Small intestine (tissue), 16 donors: ENCODE data around the gene ERVV-1. TPM values are rescaled to one million over a fixed set of nuclear protein-coding genes. Genes with fewer than 3 reads are reported as not detected.
"Not testable (repeated sequence)": the region's sequence is repeated elsewhere in the genome, so short reads cannot be mapped to it uniquely, and the experiment has no call there.

ENCODE experiments used
- DNase-seq, 2 donors: peaks; one replicate each; pipeline versions ENCODE4 v3.0.0 to v3.0.0-alpha.2; 2013
- FAIRE-seq: peaks from 2 replicates; lab custom pipeline; 2012; peaks lifted over from hg19 to GRCh38; lab: Jason Lieb, UNC
- H3K27ac ChIP-seq, 3 donors: one replicate each; pipeline ENCODE4 v1.5.1; 2013; ENCODE audit warnings: low read length in 2 of 3, mild to moderate bottlenecking in 2 of 3, control low read depth in 1 of 3, inconsistent platforms in 1 of 3, low read depth in 1 of 3, moderate library complexity in 1 of 3
- H3K27me3 ChIP-seq, 3 donors: one replicate each; pipeline ENCODE4 v1.6.1; 2013; ENCODE audit warnings: low read length in 3 of 3, inconsistent platforms in 1 of 3; ENCODE audit not compliant: control insufficient read depth in 3 of 3, insufficient read depth in 3 of 3
- H3K36me3 ChIP-seq, 3 donors: one replicate each; pipeline ENCODE4 v1.6.1; 2013; ENCODE audit warnings: low read length in 3 of 3, inconsistent platforms in 1 of 3, low read depth in 1 of 3, mild to moderate bottlenecking in 1 of 3, moderate library complexity in 1 of 3; ENCODE audit not compliant: control insufficient read depth in 3 of 3, insufficient read depth in 2 of 3
- H3K4me1 ChIP-seq, 3 donors: one replicate each; pipeline ENCODE4 v1.6.1; 2013; ENCODE audit warnings: low read length in 2 of 3, inconsistent platforms in 1 of 3, low read depth in 1 of 3, mild to moderate bottlenecking in 1 of 3, moderate library complexity in 1 of 3; ENCODE audit not compliant: control insufficient read depth in 3 of 3, insufficient read depth in 2 of 3
- H3K4me3 ChIP-seq, 3 donors: one replicate each; pipeline ENCODE4 v1.5.1; 2013; ENCODE audit warnings: low read length in 3 of 3, control low read depth in 1 of 3, inconsistent platforms in 1 of 3, low read depth in 1 of 3, mild to moderate bottlenecking in 1 of 3, moderate library complexity in 1 of 3
- H3K9me3 ChIP-seq, 2 donors: one replicate each; pipeline ENCODE4 v1.6.1; 2013; ENCODE audit warnings: low read depth in 1 of 2, low read length in 1 of 2; ENCODE audit not compliant: control insufficient read depth in 2 of 2, insufficient read depth in 1 of 2
- WGBS, 3 donors: extraction: QIAGEN DNeasy Blood & Tissue Kit; methylation state at CpG; one replicate each; pipeline ENCODE4 v1.1.7; 2013; 5-methylcytosine and 5-hydroxymethylcytosine counted together
- long read RNA-seq, 10 donors: transcript quantifications; one replicate each; lab custom pipeline, GENCODE V29; 2026
- polyA plus RNA-seq, 4 donors: library from polyadenylated mRNA; stranded (reverse) in 3 of 4; unstranded in 1 of 4; fragments of 200-250 nt in 3 of 4; fragments of 120-200 nt in 1 of 4; gene quantifications; one replicate each; pipeline versions ENCODE4 v1.2.1 to v1.2.3, GENCODE V29; 2013
- donor health status: healthy with polysubstance abuse.
- donor health status: control.
- donor health status: control.
- donor health status: Bipolar disorder and iron deficiency.
- donor health status: healthy.

ERVV-1 gene
- not detected for polyA plus RNA-seq
- long read RNA-seq, donor 1: 0 reads
- long read RNA-seq, donor 2: 0 reads
- long read RNA-seq, donor 3: 0 reads
- long read RNA-seq, donor 4: 0 reads
- long read RNA-seq, donor 5: 0 reads
- long read RNA-seq, donor 6: 0 reads
- long read RNA-seq, donor 7: 0 reads
- long read RNA-seq, donor 8: 0 reads
- long read RNA-seq, donor 9: 0 reads
- long read RNA-seq, donor 10: 0 reads

- Histone ChIP-seq H3K36me3 (no peaks in the 10 kb centered on the region), H3K27me3 (no peaks in the 10 kb centered on the region), H3K9me3 (peaks cover 0 to 26% of the 10 kb centered on the region in 2 donors), H3K27ac (no peak within 1 kb of the TSS), H3K4me3 (no peak within 1 kb of the TSS), H3K4me1 (no peaks in the 10 kb centered on the region)
- FAIRE-seq (no peak), DNase-seq (no peak)
- WGBS, 3 donors: 88 to 92% (median 90%) methylated on average over 7 of the region's 7 CpGs
These were observed at the start of gene ERVV-1 for GRCh38 chr19:53013621-53014020. Gene ERVV-1, plus strand, starts transcription at chr19:53013921. Its CDS starts 170 bp downstream, at chr19:53014091.

GRCh38 chr19:52967772-52968171 is 45.9 kb upstream of the ERVV-1 start:
- 93 to 96% (median 95%) methylated on average over 2 of the region's 2 CpGs for WGBS, 3 donors
- FAIRE-seq (no peak), DNase-seq (no peak)
- no peak overlapping the region for H3K4me3 ChIP-seq
- peaks cover 0 to 14% of the 10 kb centered on the region in 2 donors for H3K9me3 ChIP-seq
- peaks cover 0 to 1% (median 0%) of the 10 kb centered on the region in 3 donors for H3K4me1 ChIP-seq
- no peaks in the 10 kb centered on the region for H3K27me3 ChIP-seq
- peaks cover 0 to 2% (median 0%) of the 10 kb centered on the region in 3 donors for H3K36me3 ChIP-seq
- no peak overlapping the region for H3K27ac ChIP-seq

GRCh38 chr19:52981329-52981728 is 32.4 kb upstream of the ERVV-1 start:
- no peak for DNase-seq
- Histone ChIP-seq H3K4me1 (no peaks in the 10 kb centered on the region), H3K27me3 (no peaks in the 10 kb centered on the region), H3K36me3 (peaks cover 0 to 15% (median 0%) of the 10 kb centered on the region in 3 donors), H3K4me3 (no peak overlapping the region), H3K27ac (no peak overlapping the region), H3K9me3 (peaks cover 0 to 19% of the 10 kb centered on the region in 2 donors)
- WGBS, 3 donors: 55 to 61% (median 59%) methylated on average over 4 of the region's 4 CpGs
- no peak for FAIRE-seq

GRCh38 chr19:52983167-52983566 is 30.6 kb upstream of the ERVV-1 start:
- FAIRE-seq: not testable (repeated sequence)

GRCh38 chr19:52987221-52987620 is 26.5 kb upstream of the ERVV-1 start:
- no peaks in the 10 kb centered on the region for H3K27me3 ChIP-seq
- no peaks in the 10 kb centered on the region for H3K4me1 ChIP-seq
- H3K36me3 ChIP-seq: peaks cover 0 to 15% (median 0%) of the 10 kb centered on the region in 3 donors
- H3K9me3 ChIP-seq: peaks cover 0 to 24% of the 10 kb centered on the region in 2 donors
- 91 to 92% (median 91%) methylated on average over 4 of the region's 4 CpGs for WGBS, 3 donors
- DNase-seq: no peak
- FAIRE-seq: no peak
- H3K4me3 ChIP-seq: no peak overlapping the region
- H3K27ac ChIP-seq: no peak overlapping the region

More at GRCh38 chr19:52983167-52983566, 30.6 kb upstream of the ERVV-1 start:
- not testable (repeated sequence) for H3K4me3 ChIP-seq, H3K27ac ChIP-seq, DNase-seq, H3K4me1 ChIP-seq, H3K27me3 ChIP-seq
- WGBS, 3 donors: 80 to 83% (median 82%) methylated on average over 3 of the region's 3 CpGs
- Histone ChIP-seq H3K36me3 (peaks cover 0 to 20% (median 0%) of the 10 kb centered on the region in 3 donors), H3K9me3 (peaks cover 0 to 24% of the 10 kb centered on the region in 2 donors)

GRCh38 chr19:52988506-52988905 is 25.2 kb upstream of the ERVV-1 start:
- Histone ChIP-seq H3K36me3 (peaks cover 0 to 13% (median 0%) of the 10 kb centered on the region in 3 donors), H3K27me3 (no peaks in the 10 kb centered on the region)
- no peak for FAIRE-seq

GRCh38 chr19:52990759-52991418 is 22.8 kb upstream of the ERVV-1 start:
- no peak overlapping the region for H3K4me3 ChIP-seq
- no peaks in the 10 kb centered on the region for H3K27me3 ChIP-seq
- H3K4me1 ChIP-seq: no peaks in the 10 kb centered on the region
- H3K27ac ChIP-seq: no peak overlapping the region
- WGBS, 3 donors: 87 to 93% (median 91%) methylated on average over 16 of the region's 16 CpGs
- peaks cover 0 to 10% (median 0%) of the 10 kb centered on the region in 3 donors for H3K36me3 ChIP-seq
- peaks cover 0 to 26% of the 10 kb centered on the region in 2 donors for H3K9me3 ChIP-seq
- FAIRE-seq (no peak), DNase-seq (no peak)

More at GRCh38 chr19:52988506-52988905, 25.2 kb upstream of the ERVV-1 start:
- H3K27ac ChIP-seq: no peak overlapping the region
- 88 to 89% (median 88%) methylated on average over 5 of the region's 5 CpGs for WGBS, 3 donors
- peaks cover 0 to 24% of the 10 kb centered on the region in 2 donors for H3K9me3 ChIP-seq
- H3K4me3 ChIP-seq: no peak overlapping the region
- DNase-seq: no peak
- H3K4me1 ChIP-seq: no peaks in the 10 kb centered on the region

- Histone ChIP-seq H3K4me1 (no peaks in the 10 kb centered on the region), H3K36me3 (peaks cover 0 to 6% (median 0%) of the 10 kb centered on the region in 3 donors), H3K27me3 (no peaks in the 10 kb centered on the region), H3K9me3 (peaks cover 0 to 24% of the 10 kb centered on the region in 2 donors), H3K27ac (no peak overlapping the region), H3K4me3 (no peak overlapping the region)
- DNase-seq (no peak), FAIRE-seq (no peak)
- WGBS, 3 donors: 62 to 97% (median 82%) methylated on average over 2 of the region's 2 CpGs
These were observed 22.2 kb upstream of the ERVV-1 start for GRCh38 chr19:52991484-52991883.
